H9 (cell line): Measurements from ENCODE around the gene APBB3. TPM values are rescaled to one million over a fixed set of nuclear protein-coding genes. Genes with fewer than 3 reads are reported as not detected.

Experiments used
- DNase-seq: peaks from one replicate; pipeline ENCODE4 v3.0.0-alpha.2; 2017
- H2AFZ ChIP-seq: one replicate; pipeline ENCODE4 v1.6.1; 2013; ENCODE audit warnings: mild to moderate bottlenecking, low read length, control low read depth, moderate library complexity
- H2AK5ac ChIP-seq: 2 replicates; pipeline ENCODE4 v1.6.1; 2013; ENCODE audit warnings: low read length, control low read depth, mixed read lengths; ENCODE audit not compliant: insufficient read length
- H2BK120ac ChIP-seq: one replicate; pipeline ENCODE4 v1.6.1; 2013; ENCODE audit warnings: low read depth, mild to moderate bottlenecking, low read length, control low read depth, inconsistent platforms; ENCODE audit not compliant: poor library complexity, severe bottlenecking
- H2BK12ac ChIP-seq: 2 replicates; pipeline ENCODE4 v1.6.1; 2013; ENCODE audit warnings: low read length, control low read depth, mixed read lengths, low read depth; ENCODE audit not compliant: insufficient read length
- H2BK15ac ChIP-seq: 2 replicates; pipeline ENCODE4 v1.6.1; 2013; ENCODE audit warnings: low read depth, low read length, control low read depth
- H2BK20ac ChIP-seq: one replicate; pipeline ENCODE4 v1.6.1; 2013; ENCODE audit warnings: low read depth, mild to moderate bottlenecking, low read length, control low read depth, inconsistent platforms; ENCODE audit not compliant: poor library complexity, severe bottlenecking
- H2BK5ac ChIP-seq: 2 replicates; pipeline ENCODE4 v1.6.1; 2013; ENCODE audit warnings: low read length, control low read depth, mixed read lengths; ENCODE audit not compliant: insufficient read length
- H3K14ac ChIP-seq: 2 replicates; pipeline ENCODE4 v1.6.1; 2013; ENCODE audit warnings: low read length, control low read depth; ENCODE audit not compliant: insufficient read depth
- H3K18ac ChIP-seq: 2 replicates; pipeline ENCODE4 v1.6.1; 2013; ENCODE audit warnings: low read depth, mild to moderate bottlenecking, mixed read lengths, low read length, control low read depth; ENCODE audit not compliant: insufficient read length
- H3K23ac ChIP-seq: 2 replicates; pipeline ENCODE4 v1.6.1; 2013; ENCODE audit warnings: low read length, control low read depth, mixed read lengths, low read depth; ENCODE audit not compliant: insufficient read length
- H3K23me2 ChIP-seq: 2 replicates; pipeline ENCODE4 v1.6.1; 2013; ENCODE audit warnings: low read depth, mild to moderate bottlenecking, mixed read lengths, low read length, control low read depth; ENCODE audit not compliant: insufficient read length, poor library complexity, severe bottlenecking
- H3K27ac ChIP-seq: 2 replicates; pipeline ENCODE4 v1.5.1; 2013; ENCODE audit warnings: low read length, control low read depth, mixed read lengths, low read depth; ENCODE audit not compliant: insufficient read length
- H3K27me3 ChIP-seq: 2 replicates; pipeline ENCODE4 v1.6.1; 2013; ENCODE audit warnings: low read length, control low read depth, inconsistent platforms; ENCODE audit not compliant: insufficient read depth
- H3K4ac ChIP-seq: 2 replicates; pipeline ENCODE4 v1.6.1; 2013; ENCODE audit warnings: low read depth, mild to moderate bottlenecking, control low read depth, inconsistent platforms, low read length, moderate library complexity
- H3K4me1 ChIP-seq: 2 replicates; pipeline ENCODE4 v1.6.1; 2013; ENCODE audit warnings: low read length, control low read depth, inconsistent platforms; ENCODE audit not compliant: insufficient read depth
- H3K4me2 ChIP-seq: 2 replicates; pipeline ENCODE4 v1.6.1; 2013; ENCODE audit warnings: low read length, control low read depth, mixed read lengths; ENCODE audit not compliant: insufficient read length, insufficient read depth
- H3K56ac ChIP-seq: 2 replicates; pipeline ENCODE4 v1.6.1; 2013; ENCODE audit warnings: low read depth, mild to moderate bottlenecking, mixed read lengths, low read length, control low read depth; ENCODE audit not compliant: insufficient read length
- H3K79me1 ChIP-seq: 2 replicates; pipeline ENCODE4 v1.6.1; 2013; ENCODE audit warnings: low read depth, mild to moderate bottlenecking, moderate library complexity, low read length, control low read depth, inconsistent platforms; ENCODE audit not compliant: insufficient read depth, poor library complexity, severe bottlenecking
- H3K79me2 ChIP-seq: 2 replicates; pipeline ENCODE4 v1.6.1; 2013; ENCODE audit warnings: low read length, control low read depth, inconsistent platforms; ENCODE audit not compliant: insufficient read depth
- H3K9ac ChIP-seq: 2 replicates; pipeline ENCODE4 v1.6.1; 2013; ENCODE audit warnings: low read length, control low read depth, mixed read lengths; ENCODE audit not compliant: insufficient read length; ENCODE audit errors: extremely low read depth
- H3K9me3 ChIP-seq: one replicate; pipeline ENCODE4 v1.6.1; 2013; ENCODE audit warnings: low read depth, low read length, inconsistent platforms; ENCODE audit not compliant: control insufficient read depth
- H3T11ph ChIP-seq: one replicate; pipeline ENCODE4 v1.6.1; 2013; ENCODE audit warnings: mild to moderate bottlenecking, low read length, control low read depth, inconsistent platforms
- H4K20me1 ChIP-seq: one replicate; pipeline ENCODE4 v1.6.1; 2013; ENCODE audit not compliant: control insufficient read depth, insufficient read length, insufficient read depth
- H4K5ac ChIP-seq: 2 replicates; pipeline ENCODE4 v1.6.1; 2013; ENCODE audit warnings: low read depth, mild to moderate bottlenecking, mixed read lengths, low read length, control low read depth; ENCODE audit not compliant: insufficient read length
- H4K8ac ChIP-seq: replicated peaks from 2 replicates; pipeline ENCODE4 v1.6.1; 2013; ENCODE audit warnings: low read length, control low read depth, mixed read lengths, low read depth; ENCODE audit not compliant: insufficient read length
- H4K91ac ChIP-seq: 2 replicates; pipeline ENCODE4 v1.6.1; 2013; ENCODE audit warnings: low read depth, mild to moderate bottlenecking, moderate library complexity, mixed read lengths, low read length, control low read depth; ENCODE audit not compliant: insufficient read length
- H3K27ac Mint-ChIP-seq, 3 experiments: 2 replicates in 2 of 3; 3 replicates in 1 of 3; pipeline ENCODE4 v1.8.0; 2020 to 2021; ENCODE audit warnings: mixed read lengths in 3 of 3, mild to moderate bottlenecking in 1 of 3, moderate library complexity in 1 of 3
- H3K27me3 Mint-ChIP-seq: 2 replicates; pipeline ENCODE4 v1.8.0; 2021; ENCODE audit warnings: low read depth, mild to moderate bottlenecking, moderate library complexity, mixed read lengths
- H3K36me3 Mint-ChIP-seq, 3 experiments: 2 replicates in 2 of 3; 3 replicates in 1 of 3; pipeline ENCODE4 v1.8.0; 2020 to 2021; ENCODE audit warnings: low read depth in 3 of 3, mixed read lengths in 3 of 3; ENCODE audit not compliant: insufficient read depth in 1 of 3
- H3K4me1 Mint-ChIP-seq, 2 experiments: 2 replicates each; pipeline ENCODE4 v1.8.0; 2020; ENCODE audit warnings: mixed read lengths in 2 of 2
- H3K4me3 Mint-ChIP-seq, 2 experiments: 2 replicates in 1 of 2; 3 replicates in 1 of 2; pipeline ENCODE4 v1.8.0; 2020 to 2021; ENCODE audit warnings: mild to moderate bottlenecking in 2 of 2, mixed read lengths in 2 of 2, moderate library complexity in 1 of 2
- H3K9me3 Mint-ChIP-seq, 2 experiments: 2 replicates in 1 of 2; 3 replicates in 1 of 2; pipeline ENCODE4 v1.8.0; 2020; ENCODE audit warnings: mild to moderate bottlenecking in 2 of 2, mixed read lengths in 2 of 2, moderate library complexity in 1 of 2
- WGBS: extraction: QIAGEN DNeasy Blood & Tissue Kit; methylation state at CpG from one replicate; pipeline ENCODE4 v1.1.7; 2013; ENCODE audit warnings: missing lambda C conversion rate, low lambda C conversion rate, mixed read lengths; ENCODE audit not compliant: insufficient read length; ENCODE audit errors: extremely low coverage; 5-methylcytosine and 5-hydroxymethylcytosine counted together
- total RNA-seq: library from RNA; stranded (reverse); gene quantifications from 2 replicates; pipeline ENCODE4 v1.2.1, GENCODE V29; 2021
- TF ChIP-seq, protein P1 (sequence below): fragments of 200-600 bp; sonication (generic); conservative IDR thresholded peaks from 3 replicates; pipeline ENCODE4 v1.8.0; 2021; ENCODE audit warnings: antibody characterized with exemption, mild to moderate bottlenecking

Gene APBB3
- total RNA-seq, 1 experiment from 2014 or later, result 23.8 TPM

DNA sequence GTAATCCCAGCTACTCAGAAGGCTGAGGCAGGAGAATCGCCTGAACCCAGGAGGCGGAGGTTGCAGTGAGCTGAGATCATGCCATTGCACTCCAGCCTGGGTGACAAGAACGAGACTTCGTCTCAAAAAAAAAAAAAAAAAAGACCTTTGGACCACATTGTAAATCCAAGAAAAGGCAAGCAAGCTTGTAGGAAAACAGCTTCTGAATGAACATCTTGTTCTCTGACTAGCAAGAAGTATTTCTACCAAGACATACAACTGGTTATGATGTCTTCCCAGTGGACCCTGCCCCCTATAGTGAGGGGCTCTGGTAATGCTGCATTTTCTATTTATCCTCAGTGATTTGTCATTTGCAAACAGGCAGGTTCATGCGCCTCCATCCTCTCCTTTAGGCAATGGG lies 21.4 kb downstream of the APBB3 start:
- H3K4me2 ChIP-seq, result no peak overlapping the region
- H4K91ac ChIP-seq, result no peak overlapping the region

More for the DNA sequence above, 21.4 kb downstream of the APBB3 start:
- no peaks in the 10 kb centered on the region for H3K79me1 ChIP-seq
- H2BK5ac ChIP-seq, result no peak overlapping the region
- no peaks in the 10 kb centered on the region for H4K20me1 ChIP-seq
- Mint-ChIP-seq H3K27ac (no peak overlapping the region), H3K27me3 (no peaks in the 10 kb centered on the region), H3K4me1 (peaks cover 11 to 13% of the 10 kb centered on the region in 2 experiments), H3K4me3 (no peak overlapping the region), H3K36me3 (peaks cover 24 to 58% (median 52%) of the 10 kb centered on the region in 3 experiments; a peak in 6 of 7 replicates), H3K9me3 (no peaks in the 10 kb centered on the region)
- no peak overlapping the region for H2AK5ac ChIP-seq
- H4K5ac ChIP-seq, result no peak overlapping the region
- no peak overlapping the region for H3K56ac ChIP-seq
- no peak overlapping the region for H3K23ac ChIP-seq
- TF ChIP-seq, protein P1, sequence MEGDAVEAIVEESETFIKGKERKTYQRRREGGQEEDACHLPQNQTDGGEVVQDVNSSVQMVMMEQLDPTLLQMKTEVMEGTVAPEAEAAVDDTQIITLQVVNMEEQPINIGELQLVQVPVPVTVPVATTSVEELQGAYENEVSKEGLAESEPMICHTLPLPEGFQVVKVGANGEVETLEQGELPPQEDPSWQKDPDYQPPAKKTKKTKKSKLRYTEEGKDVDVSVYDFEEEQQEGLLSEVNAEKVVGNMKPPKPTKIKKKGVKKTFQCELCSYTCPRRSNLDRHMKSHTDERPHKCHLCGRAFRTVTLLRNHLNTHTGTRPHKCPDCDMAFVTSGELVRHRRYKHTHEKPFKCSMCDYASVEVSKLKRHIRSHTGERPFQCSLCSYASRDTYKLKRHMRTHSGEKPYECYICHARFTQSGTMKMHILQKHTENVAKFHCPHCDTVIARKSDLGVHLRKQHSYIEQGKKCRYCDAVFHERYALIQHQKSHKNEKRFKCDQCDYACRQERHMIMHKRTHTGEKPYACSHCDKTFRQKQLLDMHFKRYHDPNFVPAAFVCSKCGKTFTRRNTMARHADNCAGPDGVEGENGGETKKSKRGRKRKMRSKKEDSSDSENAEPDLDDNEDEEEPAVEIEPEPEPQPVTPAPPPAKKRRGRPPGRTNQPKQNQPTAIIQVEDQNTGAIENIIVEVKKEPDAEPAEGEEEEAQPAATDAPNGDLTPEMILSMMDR, result no peak
- no peak overlapping the region for H3K27ac ChIP-seq
- H3K23me2 ChIP-seq, result peaks cover 5% of the 10 kb centered on the region
- no peak overlapping the region for H2BK120ac ChIP-seq
- H2BK12ac ChIP-seq, result no peak overlapping the region
- H4K8ac ChIP-seq, result no peak overlapping the region
- no peaks in the 10 kb centered on the region for H3K27me3 ChIP-seq
- H3K4me1 ChIP-seq, result no peaks in the 10 kb centered on the region
- no peak overlapping the region for H3K14ac ChIP-seq
- DNase-seq, result no peak
- H3K79me2 ChIP-seq, result no peaks in the 10 kb centered on the region
- H3T11ph ChIP-seq, result no peak overlapping the region
- no peak overlapping the region for H3K9ac ChIP-seq
- H2BK15ac ChIP-seq, result no peak overlapping the region
- H2BK20ac ChIP-seq, result no peak overlapping the region
- no peak overlapping the region for H3K4ac ChIP-seq
- H3K18ac ChIP-seq, result no peak overlapping the region
- no peak overlapping the region for H2AFZ ChIP-seq
- WGBS, result no CpG with 5 or more reads among the region's 5 CpGs
- no peaks in the 10 kb centered on the region for H3K9me3 ChIP-seq
